Measurements from ENCODE around the gene CPNE5.

CPNE5 gene

GRCh38 chr6:36758516-36759147, 80.6 kb downstream of the CPNE5 start:
- DNase-seq, result peak; percentile 35

- DNase-seq, result no peak
Observed at GRCh38 chr6:36757943-36758508, 81.2 kb downstream of the CPNE5 start.

GRCh38 chr6:36757206-36757605, 82.0 kb downstream of the CPNE5 start:
- no peak for DNase-seq

- DNase-seq, result no peak
Observed at GRCh38 chr6:36756786-36757185, 82.5 kb downstream of the CPNE5 start.

GRCh38 chr6:36755435-36756348, 83.6 kb downstream of the CPNE5 start:
- no peak for DNase-seq

- DNase-seq, result no peak
Observed at GRCh38 chr6:36754582-36755434, 84.4 kb downstream of the CPNE5 start.

GRCh38 chr6:36753671-36754405, 85.4 kb downstream of the CPNE5 start:
- DNase-seq, result no peak

- DNase-seq, result no peak
Observed at GRCh38 chr6:36752886-36753506, 86.2 kb downstream of the CPNE5 start.

- peak; percentile 35 for DNase-seq
Observed at GRCh38 chr6:36752187-36752885, 86.9 kb downstream of the CPNE5 start.

GRCh38 chr6:36751833-36752186, 87.4 kb downstream of the CPNE5 start:
- no peak for DNase-seq

- DNase-seq, result no peak
Observed at GRCh38 chr6:36751091-36751490, 88.2 kb downstream of the CPNE5 start.

- DNase-seq, result no peak
Observed at GRCh38 chr6:36749829-36750489, 89.3 kb downstream of the CPNE5 start.

GRCh38 chr6:36746251-36746650, 93.0 kb downstream of the CPNE5 start:
- no peak for DNase-seq

- DNase-seq, result no peak
Observed at GRCh38 chr6:36745836-36746235, 93.4 kb downstream of the CPNE5 start.

- DNase-seq, result no peak
Observed at GRCh38 chr6:36745283-36745682, 94.0 kb downstream of the CPNE5 start.

GRCh38 chr6:36744304-36744673, 95.0 kb downstream of the CPNE5 start:
- DNase-seq, result no peak

GRCh38 chr6:36743538-36744303, 95.5 kb downstream of the CPNE5 start:
- no peak for DNase-seq

- no peak for DNase-seq
Observed at GRCh38 chr6:36743032-36743431, 96.2 kb downstream of the CPNE5 start.

- DNase-seq, result no peak
Observed at GRCh38 chr6:36742146-36742545, 97.1 kb downstream of the CPNE5 start.

GRCh38 chr6:36740818-36741179, 98.4 kb downstream of the CPNE5 start:
- no peak for DNase-seq

Data from NCI-H774 (cell line).